ENCODE measurements around the gene ILRUN.
"Not testable (repeated sequence)": the region's sequence is repeated elsewhere in the genome, so short reads cannot be mapped to it uniquely, and the experiment has no call there.

Gene ILRUN

GRCh38 chr6:34656378-34657036 lies 40.1 kb downstream of the ILRUN start:
- H3K9ac ChIP-seq (ENCODE audit: insufficient read length): peak overlapping the region; percentile 67
- peak overlapping the region; percentile 90 for H3K27ac ChIP-seq
- H3K9me3 ChIP-seq (ENCODE audit: low read depth, low read length): no peaks in the 10 kb centered on the region
- DNase-seq (ENCODE audit: low read depth, low spot score): peak; percentile 28
- peak overlapping the region; percentile 74 for H3K4me3 ChIP-seq
- TF ChIP-seq EZH2 (IDR thresholded peaks at IDR 0.05) (no peak), POLR2AphosphoS5 (IDR thresholded peaks at IDR 0.05; ENCODE audit: borderline replicate concordance, low read depth, low read length) (no peak), FOXP2 (optimal IDR thresholded peaks at IDR 0.05; ENCODE audit: control extremely low read depth, extremely low read length, insufficient read depth) (no peak)
- H3K36me3 ChIP-seq (ENCODE audit: insufficient read depth, low read length): peaks cover 15% of the 10 kb centered on the region

GRCh38 chr6:34655876-34656377 lies 40.6 kb downstream of the ILRUN start:
- Histone ChIP-seq H3K4me3 (peak overlapping the region; percentile 74), H3K27ac (peak overlapping the region; percentile 90), H3K36me3 (ENCODE audit: insufficient read depth, low read length) (peaks cover 15% of the 10 kb centered on the region)
- H3K9ac ChIP-seq (ENCODE audit: insufficient read length); DNase-seq (ENCODE audit: low read depth, low spot score); H3K9me3 ChIP-seq (ENCODE audit: low read depth, low read length): not testable (repeated sequence)

- TF ChIP-seq FOXP2 (optimal IDR thresholded peaks at IDR 0.05; ENCODE audit: control extremely low read depth, extremely low read length, insufficient read depth) (no peak), POLR2AphosphoS5 (IDR thresholded peaks at IDR 0.05; ENCODE audit: borderline replicate concordance, low read depth, low read length) (no peak), EZH2 (IDR thresholded peaks at IDR 0.05) (no peak)
- peaks cover 15% of the 10 kb centered on the region for H3K36me3 ChIP-seq (ENCODE audit: insufficient read depth, low read length)
- H3K9me3 ChIP-seq (ENCODE audit: low read depth, low read length): no peaks in the 10 kb centered on the region
- no peak overlapping the region for H3K4me3 ChIP-seq
- no peak overlapping the region for H3K27ac ChIP-seq
- no peak overlapping the region for H3K9ac ChIP-seq (ENCODE audit: insufficient read length)
- no peak for DNase-seq (ENCODE audit: low read depth, low spot score)
Measured at GRCh38 chr6:34654061-34654710, 42.4 kb downstream of the ILRUN start.

- Histone ChIP-seq H3K9me3 (ENCODE audit: low read depth, low read length) (no peaks in the 10 kb centered on the region), H3K4me3 (no peak overlapping the region), H3K9ac (ENCODE audit: insufficient read length) (no peak overlapping the region), H3K36me3 (ENCODE audit: insufficient read depth, low read length) (peaks cover 19% of the 10 kb centered on the region), H3K27ac (no peak overlapping the region)
- no peak for DNase-seq (ENCODE audit: low read depth, low spot score)
- TF ChIP-seq FOXP2 (optimal IDR thresholded peaks at IDR 0.05; ENCODE audit: control extremely low read depth, extremely low read length, insufficient read depth): no peak
Measured at GRCh38 chr6:34652263-34652662, 44.3 kb downstream of the ILRUN start.

GRCh38 chr6:34650823-34651222 lies 45.7 kb downstream of the ILRUN start:
- Histone ChIP-seq H3K36me3 (ENCODE audit: insufficient read depth, low read length) (peaks cover 21% of the 10 kb centered on the region), H3K27ac (no peak overlapping the region), H3K9me3 (ENCODE audit: low read depth, low read length) (no peaks in the 10 kb centered on the region), H3K4me3 (no peak overlapping the region), H3K9ac (ENCODE audit: insufficient read length) (no peak overlapping the region)
- DNase-seq (ENCODE audit: low read depth, low spot score): no peak
- TF ChIP-seq FOXP2 (optimal IDR thresholded peaks at IDR 0.05; ENCODE audit: control extremely low read depth, extremely low read length, insufficient read depth) (no peak), EZH2 (IDR thresholded peaks at IDR 0.05) (no peak), POLR2AphosphoS5 (IDR thresholded peaks at IDR 0.05; ENCODE audit: borderline replicate concordance, low read depth, low read length) (no peak)

GRCh38 chr6:34650232-34650631 lies 46.3 kb downstream of the ILRUN start:
- peaks cover 27% of the 10 kb centered on the region for H3K36me3 ChIP-seq (ENCODE audit: insufficient read depth, low read length)

GRCh38 chr6:34648806-34649205 lies 47.8 kb downstream of the ILRUN start:
- peaks cover 21% of the 10 kb centered on the region for H3K36me3 ChIP-seq (ENCODE audit: insufficient read depth, low read length)
- H3K9me3 ChIP-seq (ENCODE audit: low read depth, low read length): no peaks in the 10 kb centered on the region
- no peak overlapping the region for H3K9ac ChIP-seq (ENCODE audit: insufficient read length)
- no peak overlapping the region for H3K4me3 ChIP-seq
- H3K27ac ChIP-seq: no peak overlapping the region
- no peak for TF ChIP-seq EZH2 (IDR thresholded peaks at IDR 0.05)
- no peak for TF ChIP-seq POLR2AphosphoS5 (IDR thresholded peaks at IDR 0.05; ENCODE audit: borderline replicate concordance, low read depth, low read length)
- no peak for TF ChIP-seq FOXP2 (optimal IDR thresholded peaks at IDR 0.05; ENCODE audit: control extremely low read depth, extremely low read length, insufficient read depth)
- DNase-seq (ENCODE audit: low read depth, low spot score): no peak

More at GRCh38 chr6:34650232-34650631, 46.3 kb downstream of the ILRUN start:
- H3K4me3 ChIP-seq; H3K9me3 ChIP-seq (ENCODE audit: low read depth, low read length); H3K27ac ChIP-seq; DNase-seq (ENCODE audit: low read depth, low spot score); H3K9ac ChIP-seq (ENCODE audit: insufficient read length): not testable (repeated sequence)

Measured in SK-N-MC (cell line).